ENCODE measurements around the gene CCDC88C.

The CCDC88C gene

DNA sequence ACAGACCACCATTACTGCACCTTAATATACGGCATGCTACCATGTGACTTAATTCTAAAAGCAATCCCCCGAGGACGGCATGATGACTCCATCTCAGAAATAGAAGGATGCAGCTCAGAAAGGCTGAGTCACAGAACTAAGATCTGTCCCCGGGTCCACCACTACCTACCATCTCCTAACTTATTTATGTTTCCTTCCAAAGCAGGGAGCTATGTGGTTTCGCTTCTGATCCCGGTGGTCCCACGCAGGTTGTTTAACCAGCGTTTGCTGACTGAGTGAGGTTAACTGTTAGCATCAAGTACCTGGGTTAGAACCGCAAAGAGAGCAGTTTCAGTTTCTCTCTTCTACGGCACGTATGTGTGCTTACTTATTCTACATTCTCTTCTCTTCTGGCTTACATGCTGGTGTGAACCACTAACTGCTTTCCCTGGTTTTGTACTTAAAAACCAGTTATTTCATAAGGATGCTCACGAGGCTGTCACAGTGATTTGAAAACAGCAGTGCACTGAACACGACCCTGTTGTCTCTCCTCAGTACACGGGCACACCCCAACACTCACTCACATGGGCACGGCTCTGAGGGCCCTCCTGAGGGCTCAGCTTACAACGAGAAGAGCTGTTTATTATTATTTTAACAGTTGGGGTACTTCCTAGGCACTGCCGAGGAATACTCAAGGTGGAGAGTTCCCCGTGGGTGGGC, 66.7 kb downstream of the CCDC88C start:
- in situ Hi-C loops (cut with HindIII; ENCODE audit: low sequenced_read_pairs) = no loop called here

GRCh38 chr14:91350483-91350812, 67.2 kb downstream of the CCDC88C start:
- in situ Hi-C loops (cut with HindIII; ENCODE audit: low sequenced_read_pairs) = no loop called here

GRCh38 chr14:91349481-91350074, 68.0 kb downstream of the CCDC88C start:
- in situ Hi-C loops (cut with HindIII; ENCODE audit: low sequenced_read_pairs) = no loop called here

DNA sequence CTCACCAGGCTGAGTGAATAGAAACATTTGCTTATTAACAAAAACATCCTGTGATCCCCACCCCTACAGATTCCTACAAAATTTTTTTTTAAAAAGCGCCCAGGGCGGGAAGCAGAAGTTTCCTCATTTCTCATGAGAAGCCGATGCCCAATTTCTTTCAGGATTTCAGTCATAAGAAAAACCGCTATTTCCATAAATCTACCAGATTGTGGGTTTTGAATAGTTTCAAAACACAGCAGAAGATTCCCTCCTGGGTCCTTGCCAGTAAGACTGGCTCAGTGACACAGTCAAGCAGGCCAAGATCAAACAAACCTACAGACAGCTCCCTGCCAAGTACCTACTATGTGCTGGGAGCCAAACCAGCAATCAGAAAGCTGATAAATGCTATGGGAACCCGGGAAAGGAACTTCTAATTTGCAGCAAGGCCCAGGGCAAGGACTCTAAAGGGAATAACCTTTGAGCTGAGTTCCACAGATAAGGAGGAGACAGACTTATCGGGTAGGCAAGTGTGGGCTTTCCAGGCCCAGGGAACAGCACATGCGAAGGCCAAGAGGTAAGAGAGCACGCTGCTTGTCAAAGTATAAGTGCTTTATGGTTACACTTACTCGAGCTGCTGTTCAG, 68.7 kb downstream of the CCDC88C start:
- in situ Hi-C loops (cut with HindIII; ENCODE audit: low sequenced_read_pairs) = no loop called here

GRCh38 chr14:91346838-91347173, 70.8 kb downstream of the CCDC88C start:
- in situ Hi-C loops (cut with HindIII; ENCODE audit: low sequenced_read_pairs) = no loop called here

DNA sequence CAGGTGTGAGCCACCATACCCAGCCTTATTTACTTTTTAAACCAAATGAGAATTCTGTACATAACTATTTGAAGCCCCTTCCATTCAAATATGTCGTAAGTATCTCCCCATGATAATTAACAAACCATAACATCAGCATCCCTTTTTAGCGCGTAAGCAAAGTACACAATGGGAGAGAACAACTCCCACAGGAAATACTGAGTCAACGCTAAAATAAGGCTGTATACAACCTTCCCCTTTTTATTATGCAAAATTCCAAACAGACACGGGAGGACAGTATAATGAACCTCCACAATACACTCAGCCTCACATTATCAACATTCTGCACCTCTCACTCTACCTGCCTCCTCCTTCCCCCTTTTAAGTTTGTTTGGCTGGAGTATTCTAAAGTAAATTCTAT, 73.5 kb downstream of the CCDC88C start:
- in situ Hi-C loops (cut with HindIII; ENCODE audit: low sequenced_read_pairs) = no loop called here

DNA sequence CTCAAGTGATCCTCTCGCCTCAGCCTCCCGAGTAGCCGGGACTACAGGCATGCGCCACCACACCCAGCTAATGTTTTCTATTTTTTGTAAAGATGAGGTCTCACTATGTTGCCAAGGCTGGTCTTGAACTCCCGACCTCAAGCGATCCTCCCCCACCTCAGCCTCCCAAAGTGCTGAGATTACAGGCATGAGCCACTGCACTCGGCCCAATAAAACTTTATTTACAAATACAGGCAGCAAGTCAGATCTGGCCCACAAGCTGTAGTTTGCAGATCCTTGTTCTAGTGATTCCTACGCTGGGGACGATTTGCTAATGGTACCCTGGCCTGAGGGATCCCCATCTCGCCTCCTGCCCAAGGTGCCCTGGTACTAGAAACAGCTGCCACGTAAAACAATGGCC, 74.6 kb downstream of the CCDC88C start:
- in situ Hi-C loops (cut with HindIII; ENCODE audit: low sequenced_read_pairs) = no loop called here

DNA sequence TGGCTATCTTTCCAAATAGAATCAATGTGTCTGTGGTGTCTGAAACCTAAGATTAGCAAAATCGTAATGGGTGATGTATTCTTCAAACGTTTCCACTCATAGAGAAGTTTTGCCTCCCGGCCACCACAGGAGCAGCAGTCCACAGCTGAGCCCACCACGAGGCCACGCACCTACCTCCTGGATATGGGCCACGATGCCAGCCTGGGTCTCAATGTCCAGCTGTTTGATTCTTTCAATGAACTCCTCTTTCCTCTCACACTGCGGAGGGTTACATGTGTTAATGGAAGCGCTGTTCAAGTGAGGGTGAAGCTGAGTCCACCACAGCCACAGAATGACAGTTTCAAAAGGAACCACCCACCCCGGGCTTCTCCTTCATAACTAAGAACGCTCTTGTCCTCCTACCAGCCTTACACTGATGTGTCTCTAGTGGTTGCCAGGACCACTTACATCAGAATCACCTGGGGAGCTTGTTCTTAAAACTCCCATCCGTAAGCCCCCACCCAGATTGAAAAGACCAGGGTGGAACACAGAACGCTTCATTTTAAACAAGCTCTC, 75.3 kb downstream of the CCDC88C start:
- in situ Hi-C loops (cut with HindIII; ENCODE audit: low sequenced_read_pairs) = no loop called here

GRCh38 chr14:91341751-91342154, 75.9 kb downstream of the CCDC88C start:
- in situ Hi-C loops (cut with HindIII; ENCODE audit: low sequenced_read_pairs) = no loop called here

GRCh38 chr14:91341334-91341733, 76.3 kb downstream of the CCDC88C start:
- in situ Hi-C loops (cut with HindIII; ENCODE audit: low sequenced_read_pairs) = no loop called here

DNA sequence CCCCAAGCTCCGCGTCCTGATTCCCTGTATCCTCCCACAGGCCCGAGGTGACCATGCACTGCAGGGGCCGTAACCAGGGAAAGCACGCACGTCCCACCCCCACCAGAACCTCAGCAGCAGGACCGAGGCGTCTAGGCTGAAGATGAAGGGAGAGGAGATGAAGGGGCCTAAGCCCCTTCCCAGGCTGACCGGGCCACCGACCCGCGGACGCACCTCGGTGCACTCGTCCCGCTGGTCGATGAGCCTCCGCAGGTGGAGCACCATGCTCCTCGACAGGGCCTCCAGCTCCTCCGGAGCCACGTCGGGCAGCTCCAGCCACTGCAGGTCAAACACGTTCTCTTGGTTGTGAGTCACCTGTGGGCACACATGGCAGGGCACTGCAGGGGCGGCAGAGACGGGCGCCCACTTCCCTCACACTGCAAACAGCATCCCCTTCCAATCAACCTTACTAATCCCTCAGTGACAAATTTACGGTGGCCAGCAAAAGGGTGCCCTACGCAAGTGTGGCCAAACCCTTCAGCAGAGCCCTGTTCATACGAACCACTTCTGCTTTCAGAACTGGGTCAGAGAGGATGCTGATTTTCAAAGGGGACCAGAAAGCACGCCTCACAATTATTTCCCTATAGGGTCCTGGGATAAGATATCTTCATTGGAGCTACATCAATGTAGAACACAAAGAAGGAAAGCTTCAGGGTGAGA, 77.8 kb downstream of the CCDC88C start:
- in situ Hi-C loops (cut with HindIII; ENCODE audit: low sequenced_read_pairs) = no loop called here

- in situ Hi-C loops (cut with HindIII; ENCODE audit: low sequenced_read_pairs) = no loop called here
Measured at GRCh38 chr14:91339076-91339475, 78.5 kb downstream of the CCDC88C start.

- in situ Hi-C loops (cut with HindIII; ENCODE audit: low sequenced_read_pairs) = no loop called here
Measured at GRCh38 chr14:91338379-91338778, 79.2 kb downstream of the CCDC88C start.

- in situ Hi-C loops (cut with HindIII; ENCODE audit: low sequenced_read_pairs) = no loop called here
Measured at GRCh38 chr14:91337699-91338335, 79.8 kb downstream of the CCDC88C start.

DNA sequence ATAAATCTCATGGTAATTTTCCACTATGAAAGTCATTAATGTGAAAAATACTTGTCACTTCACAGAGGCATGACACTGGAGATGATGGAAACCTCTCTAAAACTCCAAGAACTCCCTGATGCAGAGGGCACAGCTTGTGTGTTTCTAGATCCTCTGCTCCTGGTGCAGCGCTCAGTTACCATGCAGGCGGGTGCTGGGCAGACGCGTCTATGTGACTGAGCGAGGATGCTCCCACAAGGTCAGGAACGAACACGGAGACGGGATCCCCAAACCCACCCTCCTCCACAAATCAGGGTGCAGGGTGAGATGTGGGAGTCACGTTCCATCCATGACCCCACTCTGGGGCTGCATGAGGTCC, 81.5 kb downstream of the CCDC88C start:
- in situ Hi-C loops (cut with HindIII; ENCODE audit: low sequenced_read_pairs) = no loop called here

GRCh38 chr14:91335191-91336092, 82.2 kb downstream of the CCDC88C start:
- in situ Hi-C loops (cut with HindIII; ENCODE audit: low sequenced_read_pairs) = no loop called here

DNA sequence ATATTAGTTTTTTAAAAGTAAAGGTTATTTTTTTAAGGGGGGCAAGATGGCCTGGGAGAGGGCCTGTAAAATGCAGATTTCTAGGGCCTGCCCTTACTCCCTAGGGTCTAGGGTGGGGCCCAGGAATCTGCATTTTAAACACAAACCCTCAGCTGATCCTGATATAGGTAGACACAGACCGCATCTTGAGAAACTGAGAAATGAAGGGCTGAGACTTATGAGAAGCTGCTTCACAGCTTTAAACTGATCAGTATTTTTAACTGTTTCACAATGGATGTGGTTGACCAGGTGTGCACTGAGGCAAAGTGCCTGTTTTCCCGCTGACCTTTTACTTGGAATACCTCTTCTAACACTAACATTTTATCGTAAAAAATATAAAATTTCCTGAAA, 84.0 kb downstream of the CCDC88C start:
- in situ Hi-C loops (cut with HindIII; ENCODE audit: low sequenced_read_pairs) = no loop called here

- in situ Hi-C loops (cut with HindIII; ENCODE audit: low sequenced_read_pairs) = no loop called here
Measured at GRCh38 chr14:91332986-91333649, 84.5 kb downstream of the CCDC88C start.

DNA sequence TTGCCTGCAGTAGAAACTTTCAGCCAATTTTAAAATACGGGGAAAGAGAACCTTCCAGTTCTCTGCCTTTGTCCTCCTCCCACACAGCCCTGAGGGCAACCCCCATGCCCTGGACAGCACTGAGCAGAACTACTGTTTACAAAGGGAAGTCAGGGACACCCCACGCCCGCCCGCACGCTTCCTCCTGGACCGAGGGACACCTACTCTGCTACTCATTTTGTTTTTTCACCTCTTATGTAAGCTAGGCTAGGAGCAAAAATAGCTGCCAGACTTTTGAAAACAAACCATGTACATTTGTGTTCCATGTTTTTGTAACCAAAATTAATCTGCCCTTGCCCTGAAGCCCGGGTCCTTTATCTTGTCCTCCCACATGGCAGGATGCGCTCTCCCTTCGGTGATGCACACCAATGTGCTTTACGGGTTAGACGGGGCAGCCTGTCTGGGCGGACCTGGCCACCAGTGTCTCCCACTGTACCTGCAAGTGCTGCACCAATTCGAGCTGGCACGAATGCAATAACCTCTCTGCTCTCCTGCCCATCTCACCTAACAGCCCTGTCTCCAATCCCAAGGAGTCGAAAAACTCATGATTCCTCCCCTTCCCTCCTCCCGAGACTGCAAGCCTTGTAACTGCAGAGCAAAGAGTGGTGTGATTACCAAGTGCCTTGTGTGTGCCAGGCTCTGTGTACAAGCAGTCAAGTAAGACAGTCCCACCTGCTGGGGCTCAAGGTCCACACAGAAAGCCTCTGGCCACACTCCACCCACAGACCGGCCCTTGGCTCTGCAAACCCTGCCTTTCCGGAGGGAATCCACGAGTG, 85.2 kb downstream of the CCDC88C start:
- in situ Hi-C loops (cut with HindIII; ENCODE audit: low sequenced_read_pairs) = no loop called here
